A673 (cell line): ENCODE results near the gene CYP46A1. TPM values are rescaled to one million over a fixed set of nuclear protein-coding genes. Genes with fewer than 3 reads are reported as not detected.

Experiments used
- BruUV-seq: library from RNA; stranded (reverse); fragments of 400-500 nt; replicated peaks from 2 replicates; lab custom pipeline; 2021; lab: Mats Ljungman, UMichigan
- CTCF ChIA-PET: fragments of 300-600 bp; sonication (Branson Sonifier 250); formaldehyde crosslinking; loops from one replicate; lab custom pipeline; 2022; ENCODE audit warnings: antibody characterized with exemption; lab: Charles Lee
- POLR2A ChIA-PET: fragments of 300-600 bp; sonication (Branson Sonifier 250); formaldehyde crosslinking; loops from one replicate; lab custom pipeline; 2022; ENCODE audit warnings: antibody characterized with exemption; ENCODE audit not compliant: low non-redundant PET; lab: Charles Lee
- DNase-seq: peaks from one replicate; pipeline ENCODE4 v3.0.0-alpha.2; 2015; ENCODE audit warnings: low spot score
- H3K27ac ChIP-seq: fragments of 200-600 bp; sonication (generic); 2 replicates; pipeline ENCODE4 v1.5.1; 2016; ENCODE audit warnings: mixed run types, low read depth, mild to moderate bottlenecking, mixed read lengths, antibody characterized with exemption, low read length; ENCODE audit not compliant: poor library complexity, severe bottlenecking
- H3K27me3 ChIP-seq: fragments of 200-600 bp; sonication (generic); replicated peaks from 2 replicates; pipeline ENCODE4 v1.6.1; 2017; ENCODE audit warnings: mixed run types, low read depth, mild to moderate bottlenecking, mixed read lengths, antibody characterized with exemption, low read length; ENCODE audit not compliant: insufficient read depth, poor library complexity
- H3K36me3 ChIP-seq: fragments of 200-600 bp; sonication (generic); 2 replicates; pipeline ENCODE4 v1.6.1; 2016; ENCODE audit warnings: mixed run types, mild to moderate bottlenecking, mixed read lengths, antibody characterized with exemption, low read length; ENCODE audit not compliant: insufficient read depth, poor library complexity, severe bottlenecking
- H3K4me1 ChIP-seq: fragments of 200-600 bp; sonication (generic); 2 replicates; pipeline ENCODE4 v1.6.1; 2017; ENCODE audit warnings: mixed run types, mild to moderate bottlenecking, mixed read lengths, antibody characterized with exemption, low read length; ENCODE audit not compliant: insufficient read depth, poor library complexity, severe bottlenecking
- H3K4me3 ChIP-seq: fragments of 200-600 bp; sonication (generic); 2 replicates; pipeline ENCODE4 v1.5.1; 2016; ENCODE audit warnings: low read depth, mixed run types, mild to moderate bottlenecking, mixed read lengths, low read length; ENCODE audit not compliant: poor library complexity, severe bottlenecking
- H3K9me3 ChIP-seq: fragments of 200-600 bp; sonication (generic); 2 replicates; pipeline ENCODE4 v1.6.1; 2016; ENCODE audit warnings: mixed run types, low read depth, mild to moderate bottlenecking, mixed read lengths, antibody characterized with exemption, low read length; ENCODE audit not compliant: poor library complexity, severe bottlenecking
- CTCF ChIP-seq: fragments of 300-800, 200-600 bp; sonication (generic); conservative IDR thresholded peaks from 2 replicates; pipeline ENCODE4 v1.5.1; 2017; ENCODE audit warnings: low read depth, mild to moderate bottlenecking, antibody characterized with exemption, low read length, moderate library complexity, mixed read lengths
- EZH2 ChIP-seq: fragments of 200-600 bp; sonication (generic); IDR thresholded peaks from 2 replicates; pipeline ENCODE4 v1.6.1; 2017; ENCODE audit warnings: borderline replicate concordance, low read depth, mild to moderate bottlenecking, mixed read lengths, antibody characterized with exemption, low read length; ENCODE audit not compliant: poor library complexity, severe bottlenecking
- intact Hi-C: fragments of 100-400 bp; cut with micrococcal nuclease; formaldehyde crosslinking; loops from one replicate; pipeline ENCODE4 v1.10.0; 2022; ENCODE audit not compliant: unreplicated experiment
- total RNA-seq: library from RNA; stranded (reverse); gene quantifications from 2 replicates; pipeline ENCODE4 v1.2.3, GENCODE V29; 2021

The CYP46A1 gene
- total RNA-seq, 1 experiment from 2014 or later = not detected

- Histone ChIP-seq H3K27me3 (no peaks in the 10 kb centered on the region), H3K27ac (no peak overlapping the region), H3K36me3 (no peaks in the 10 kb centered on the region), H3K4me1 (no peaks in the 10 kb centered on the region), H3K9me3 (no peaks in the 10 kb centered on the region), H3K4me3 (no peak overlapping the region)
- ChIA-PET POLR2A (no interaction called here), CTCF (no interaction called here)
- BruUV-seq = no TSS peak
- DNase-seq = no peak
- TF ChIP-seq CTCF = no peak
- TF ChIP-seq EZH2 = no peak
- intact Hi-C loops = no loop called here
Observed at GRCh38 chr14:99724196-99724891, 40.2 kb downstream of the CYP46A1 start.

GRCh38 chr14:99724939-99725773 lies 41.1 kb downstream of the CYP46A1 start:
- no peak for TF ChIP-seq CTCF
- TF ChIP-seq EZH2 = no peak
- no peaks in the 10 kb centered on the region for H3K36me3 ChIP-seq
- intact Hi-C loops = no loop called here
- BruUV-seq = no TSS peak
- H3K4me3 ChIP-seq = no peak overlapping the region
- DNase-seq = no peak
- H3K9me3 ChIP-seq = no peaks in the 10 kb centered on the region
- CTCF ChIA-PET = no interaction called here
- H3K27me3 ChIP-seq = no peaks in the 10 kb centered on the region
- POLR2A ChIA-PET = no interaction called here
- no peak overlapping the region for H3K27ac ChIP-seq
- H3K4me1 ChIP-seq = no peaks in the 10 kb centered on the region

- CTCF ChIA-PET = no interaction called here
- no peaks in the 10 kb centered on the region for H3K27me3 ChIP-seq
- no peaks in the 10 kb centered on the region for H3K9me3 ChIP-seq
- BruUV-seq = no TSS peak
- no peak overlapping the region for H3K4me3 ChIP-seq
- no peaks in the 10 kb centered on the region for H3K36me3 ChIP-seq
- POLR2A ChIA-PET = no interaction called here
- DNase-seq = no peak
- intact Hi-C loops = no loop called here
- no peaks in the 10 kb centered on the region for H3K4me1 ChIP-seq
- TF ChIP-seq CTCF (no peak), EZH2 (no peak)
- H3K27ac ChIP-seq = no peak overlapping the region
Observed at GRCh38 chr14:99725774-99726537, 41.9 kb downstream of the CYP46A1 start.
